HepG2 (cell line): ENCODE data around the gene GPC6. TPM values are rescaled to one million over a fixed set of nuclear protein-coding genes. Genes with fewer than 3 reads are reported as not detected.

ENCODE experiments used
- ATAC-seq: fragments of 200-7000 bp; cut with Tn5 transposase; 3 replicates; pipeline ENCODE4 v1.9.1; 2020; ENCODE audit warnings: mild to moderate bottlenecking, moderate library complexity
- BruUV-seq: library from RNA; stranded (reverse); fragments of 400-500 nt; replicated peaks from 2 replicates; lab custom pipeline; 2021; lab: Mats Ljungman, UMichigan
- CTCF ChIA-PET: fragments of 300-600 bp; formaldehyde crosslinking; extraction: SDS; loops from one replicate; lab custom pipeline; 2021; ENCODE audit warnings: low total read pairs, inconsistent platforms, low intra/inter-chr PET ratio; lab: Yijun Ruan, JAX
- POLR2A ChIA-PET: fragments of 350-600 bp; sonication (Branson Sonifier 250); formaldehyde crosslinking; loops from one replicate; lab custom pipeline; 2020; ENCODE audit warnings: antibody characterized with exemption, inconsistent platforms; lab: Yijun Ruan, JAX
- DNase-seq: peaks from one replicate; pipeline ENCODE4 v3.0.0-alpha.2; 2015; ENCODE audit warnings: low spot score
- FAIRE-seq: peaks from 3 replicates; lab custom pipeline; 2011; peaks lifted over from hg19 to GRCh38; lab: Jason Lieb, UNC
- H2AFZ ChIP-seq: one replicate; pipeline ENCODE4 v1.6.1; 2011; ENCODE audit warnings: low read length, inconsistent platforms
- H3K27ac ChIP-seq: fragments of 300-600 bp; 3 replicates; pipeline ENCODE4 v1.8.0; 2011; ENCODE audit warnings: mixed run types, mild to moderate bottlenecking, mixed read lengths, low read length, inconsistent platforms; ENCODE audit not compliant: insufficient read depth; ENCODE audit errors: extremely low read length
- H3K27me3 ChIP-seq, 2 experiments: fragments of 200-600 bp in 1 of 2; 2 replicates in 1 of 2; 3 replicates in 1 of 2; pipeline versions ENCODE4 v1.6.0 to v1.8.0; 2011; ENCODE audit warnings: low read length in 2 of 2, mild to moderate bottlenecking in 2 of 2, moderate library complexity in 2 of 2, inconsistent platforms in 1 of 2; ENCODE audit not compliant: insufficient read depth in 2 of 2, control insufficient read depth in 1 of 2
- H3K36me3 ChIP-seq, 2 experiments: fragments of 200-600 bp in 1 of 2; replicated peaks in 1 of 2; 2 replicates in 1 of 2; 3 replicates in 1 of 2; pipeline versions ENCODE4 v1.5.1 to v1.8.0; 2011; ENCODE audit warnings: low read length in 2 of 2, inconsistent platforms in 1 of 2; ENCODE audit not compliant: insufficient read depth in 2 of 2, control insufficient read depth in 1 of 2
- H3K4me1 ChIP-seq: 2 replicates; pipeline ENCODE4 v1.5.1; 2012; ENCODE audit warnings: low read length, inconsistent platforms; ENCODE audit not compliant: insufficient read depth
- H3K4me2 ChIP-seq: 2 replicates; pipeline ENCODE4 v1.6.0; 2011; ENCODE audit warnings: low read depth, low read length, inconsistent platforms
- H3K4me3 ChIP-seq, 3 experiments: fragments of 200-600 bp in 1 of 3; sonication (generic), shearing (Covaris generic) in 1 of 3; replicated peaks in 1 of 3; 2 replicates each; pipeline ENCODE4 v1.5.1; 2011 to 2016; ENCODE audit warnings: low read length in 3 of 3, inconsistent platforms in 2 of 3, low read depth in 2 of 3, mild to moderate bottlenecking in 2 of 3, control low read depth in 1 of 3, mixed read lengths in 1 of 3; ENCODE audit not compliant: insufficient read depth in 1 of 3
- H3K79me2 ChIP-seq: one replicate; pipeline ENCODE4 v1.6.1; 2011; ENCODE audit warnings: low read length, inconsistent platforms; ENCODE audit not compliant: insufficient read depth
- H3K9ac ChIP-seq: 2 replicates; pipeline ENCODE4 v1.6.0; 2011; ENCODE audit warnings: mild to moderate bottlenecking, low read depth, low read length, inconsistent platforms; ENCODE audit not compliant: insufficient read depth
- H3K9me3 ChIP-seq: 2 replicates; pipeline ENCODE4 v1.5.1; 2012; ENCODE audit warnings: mild to moderate bottlenecking, low read length
- H4K20me1 ChIP-seq: 2 replicates; pipeline ENCODE4 v1.6.0; 2011; ENCODE audit warnings: inconsistent platforms, mild to moderate bottlenecking, low read length, moderate library complexity; ENCODE audit not compliant: insufficient read depth
- CHCHD3 ChIP-seq: sonication (generic); formaldehyde crosslinking; IDR thresholded peaks from 2 replicates; pipeline ENCODE4 v1.8.0; 2022; ENCODE audit warnings: mild to moderate bottlenecking, missing genetic modification reagents, moderate library complexity
- GATA4 ChIP-seq: sonication (generic); IDR thresholded peaks from 2 replicates; pipeline ENCODE4 v1.6.1; 2016; ENCODE audit warnings: antibody characterized with exemption, low read depth, borderline replicate concordance
- HMGA1 ChIP-seq: sonication (generic); formaldehyde crosslinking; conservative IDR thresholded peaks from 2 replicates; pipeline ENCODE4 v1.4.0; 2020; ENCODE audit warnings: missing genetic modification reagents
- KMT2A ChIP-seq: sonication (generic); formaldehyde crosslinking; IDR thresholded peaks from 2 replicates; pipeline ENCODE4 v1.4.0; 2020; ENCODE audit warnings: missing genetic modification reagents
- NFRKB ChIP-seq: fragments of 450-650 bp; IDR thresholded peaks from 2 replicates; pipeline ENCODE4 v1.6.1; 2017
- ONECUT2 ChIP-seq: sonication (generic); formaldehyde crosslinking; IDR thresholded peaks from 2 replicates; pipeline ENCODE4 v1.4.0; 2020; ENCODE audit warnings: missing genetic modification reagents
- POLR2AphosphoS5 ChIP-seq: IDR thresholded peaks from 2 replicates; pipeline ENCODE4 v1.6.1; 2012; ENCODE audit warnings: low read depth, low read length
- PRMT3 ChIP-seq: sonication (generic); formaldehyde crosslinking; IDR thresholded peaks from 2 replicates; pipeline ENCODE4 v1.8.1; 2022; ENCODE audit warnings: low read depth, mild to moderate bottlenecking, moderate library complexity, missing genetic modification reagents, borderline replicate concordance
- RXRB ChIP-seq: IDR thresholded peaks from 2 replicates; pipeline ENCODE4 v1.6.1; 2016; ENCODE audit warnings: borderline replicate concordance, missing genetic modification reagents, missing compliant biosample characterization
- SP1 ChIP-seq, 2 experiments: fragments of 450-650 bp in 1 of 2; sonication (generic) in 1 of 2; formaldehyde crosslinking in 1 of 2; IDR thresholded peaks; 2 replicates each; pipeline versions ENCODE4 v1.4.0 to v1.6.1; 2016 to 2020; ENCODE audit warnings: missing genetic modification reagents in 1 of 2
- TEAD3 ChIP-seq: optimal IDR thresholded peaks from 2 replicates; pipeline ENCODE3; 2016; ENCODE audit warnings: borderline replicate concordance
- TRIM24 ChIP-seq: sonication (generic); formaldehyde crosslinking; IDR thresholded peaks from 2 replicates; pipeline ENCODE4 v1.8.0; 2022; ENCODE audit warnings: mild to moderate bottlenecking, missing genetic modification reagents
- ZFP90 ChIP-seq: sonication (generic); formaldehyde crosslinking; IDR thresholded peaks from 2 replicates; pipeline ENCODE4 v1.8.0; 2022; ENCODE audit warnings: missing genetic modification reagents, mild to moderate bottlenecking, inconsistent platforms, borderline replicate concordance
- ZNF260 ChIP-seq: sonication (generic); formaldehyde crosslinking; IDR thresholded peaks from 2 replicates; pipeline ENCODE4 v1.4.0; 2020; ENCODE audit warnings: missing genetic modification reagents, low read depth, mild to moderate bottlenecking, borderline replicate concordance
- ZNF354B ChIP-seq: sonication (generic); formaldehyde crosslinking; IDR thresholded peaks from 2 replicates; pipeline ENCODE4 v1.8.0; 2022; ENCODE audit warnings: mild to moderate bottlenecking, missing genetic modification reagents
- ZNF44 ChIP-seq: sonication (generic); formaldehyde crosslinking; IDR thresholded peaks from 2 replicates; pipeline ENCODE4 v1.5.1; 2020; ENCODE audit warnings: mild to moderate bottlenecking, missing genetic modification reagents
- ZNF558 ChIP-seq: sonication (generic); formaldehyde crosslinking; IDR thresholded peaks from 2 replicates; pipeline ENCODE4 v1.9.0; 2022; ENCODE audit warnings: mild to moderate bottlenecking, missing genetic modification reagents, borderline replicate concordance
- ZNF609 ChIP-seq: sonication (generic); formaldehyde crosslinking; IDR thresholded peaks from 2 replicates; pipeline ENCODE4 v1.4.0; 2020; ENCODE audit warnings: mild to moderate bottlenecking, missing genetic modification reagents, borderline replicate concordance
- ZNF652 ChIP-seq: IDR thresholded peaks from 2 replicates; pipeline ENCODE4 v1.6.1; 2016; ENCODE audit warnings: low read depth, borderline replicate concordance
- WGBS: methylation state at CpG from one replicate; pipeline ENCODE4 v1.1.6; 2017; ENCODE audit warnings: low lambda C conversion rate; 5-methylcytosine and 5-hydroxymethylcytosine counted together
- in situ Hi-C: cut with HindIII; loops from 2 replicates; pipeline ENCODE4 v1.10.0; 2017; ENCODE audit warnings: low pct_unique_long_range_greater_than_20kb; ENCODE audit not compliant: extremely low pct_ligation_motif_present
- intact Hi-C: fragments of 100-400 bp; cut with micrococcal nuclease; formaldehyde crosslinking; loops from one replicate; pipeline ENCODE4 v1.10.0; 2022; ENCODE audit not compliant: unreplicated experiment
- polyA plus RNA-seq, 8 experiments: library from polyadenylated mRNA; depleted of rRNA in 3 of 8; stranded (reverse) in 7 of 8; unstranded in 1 of 8; fragments of >200 nt; fragmentation: Illumina TruSeq in 4 of 8; extraction: Trizol in 4 of 8; gene quantifications; 2 replicates each; pipeline versions ENCODE4 v1.2.1 to v1.2.3, GENCODE V29; 2011 to 2016; ENCODE audit warnings: low read depth in 4 of 8, missing spikeins in 1 of 8, mixed read lengths in 1 of 8; ENCODE audit not compliant: insufficient read depth in 1 of 8
- total RNA-seq, 5 experiments: library from RNA; depleted of rRNA; stranded (reverse); fragments of >200 nt; fragmentation: Illumina TruSeq; extraction: Trizol; gene quantifications; 2 replicates each; pipeline ENCODE4 v1.2.3, GENCODE V29; 2016; ENCODE audit warnings: low read depth in 1 of 5

Gene GPC6
- total and polyA plus RNA-seq, 2 of the 13 experiments (the other 11 are each of a cell fraction or from before 2014, with no cell fraction given): 24.5 to 33.9 TPM

DNA sequence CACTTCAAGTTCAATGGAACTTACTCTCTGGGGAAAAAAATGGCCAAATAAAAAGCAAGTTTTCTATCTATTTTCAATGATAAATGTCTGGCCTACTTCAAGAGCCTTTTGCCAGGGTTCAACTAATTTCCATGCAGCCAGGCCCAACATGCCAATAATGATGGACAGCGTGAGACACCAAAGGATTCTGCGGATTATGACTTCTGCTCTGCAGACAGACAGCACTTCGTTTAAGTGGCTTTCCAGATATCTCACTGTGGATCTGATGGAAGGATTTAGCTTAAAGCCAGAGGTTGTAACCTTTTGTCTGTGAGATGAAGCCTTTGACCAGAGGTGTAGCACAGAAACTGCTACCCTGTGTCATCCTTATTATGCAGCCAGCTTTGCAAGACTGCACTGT, 638.6 kb downstream of the GPC6 start:
- Histone ChIP-seq H2AFZ (no peak overlapping the region), H3K27ac (no peak overlapping the region), H3K36me3 (no peaks in the 10 kb centered on the region), H3K27me3 (no peaks in the 10 kb centered on the region), H4K20me1 (no peaks in the 10 kb centered on the region), H3K4me2 (no peak overlapping the region), H3K79me2 (no peaks in the 10 kb centered on the region), H3K9me3 (no peaks in the 10 kb centered on the region), H3K9ac (no peak overlapping the region), H3K4me3 (no peak overlapping the region), H3K4me1 (peaks cover 8% of the 10 kb centered on the region; the same call in 1 of the 2 replicates)
- no peak for TF ChIP-seq PRMT3 (CRISPR knock-in tag)
- TF ChIP-seq ZNF609 (CRISPR knock-in tag): no peak
- TF ChIP-seq ZNF354B (CRISPR knock-in tag): no peak
- no peak for TF ChIP-seq GATA4
- TF ChIP-seq SP1 (IDR thresholded peaks at IDR 0.05): no peak
- no peak for TF ChIP-seq SP1 (CRISPR knock-in tag; IDR thresholded peaks at IDR 0.05)
- no peak for TF ChIP-seq HMGA1 (CRISPR knock-in tag)
- no peak for TF ChIP-seq ZNF652 (CRISPR knock-in tag)
- TF ChIP-seq ZFP90 (CRISPR knock-in tag): no peak
- TF ChIP-seq TRIM24 (CRISPR knock-in tag): no peak
- TF ChIP-seq POLR2AphosphoS5: no peak
- TF ChIP-seq TEAD3 (CRISPR knock-in tag): no peak
- TF ChIP-seq NFRKB: no peak
- no peak for TF ChIP-seq ZNF44 (CRISPR knock-in tag)
- TF ChIP-seq ONECUT2 (CRISPR knock-in tag): no peak
- no peak for TF ChIP-seq ZNF558 (CRISPR knock-in tag)
- no peak for TF ChIP-seq CHCHD3 (CRISPR knock-in tag)
- TF ChIP-seq KMT2A (CRISPR knock-in tag): no peak
- TF ChIP-seq RXRB: no peak
- no peak for TF ChIP-seq ZNF260 (CRISPR knock-in tag)
- no TSS peak for BruUV-seq
- 90% methylated on average over 3 of the region's 3 CpGs for WGBS
- DNase-seq (no peak), FAIRE-seq (no peak), ATAC-seq (no peak)
- POLR2A ChIA-PET: no interaction called here
- in situ Hi-C loops (no loop called here), intact Hi-C loops (no loop called here)
- CTCF ChIA-PET: no interaction called here
